RWPE1 (cell line): ENCODE results near the gene DOK6.
"Not testable (repeated sequence)": the region's sequence is repeated elsewhere in the genome, so short reads cannot be mapped to it uniquely, and the experiment has no call there.

Experiments used
- CTCF ChIA-PET: fragments of 350-600 bp; sonication (Branson Sonifier 250); formaldehyde crosslinking; extraction: SDS; loops from one replicate; lab custom pipeline; 2021; lab: Yijun Ruan, JAX
- POLR2A ChIA-PET: fragments of 400-600 bp; formaldehyde crosslinking; extraction: SDS; loops from one replicate; lab custom pipeline; 2020; ENCODE audit warnings: antibody characterized with exemption; ENCODE audit not compliant: low non-redundant PET; lab: Yijun Ruan, JAX
- DNase-seq: peaks from one replicate; pipeline ENCODE4 v3.0.0; 2012; ENCODE audit warnings: low spot score
- H3K27ac ChIP-seq: fragments of 450-650 bp; 2 replicates; pipeline ENCODE4 v1.5.1; 2017
- TF ChIP-seq, protein P1 (sequence below): fragments of 450-650 bp; conservative IDR thresholded peaks from 2 replicates; pipeline ENCODE4 v1.5.1; 2017; ENCODE audit warnings: low read depth, mild to moderate bottlenecking

Gene DOK6

GRCh38 chr18:69400253-69400975, at the start of gene DOK6:
Gene DOK6 (plus strand): TSS chr18:69400888.
- TF ChIP-seq, protein P1, sequence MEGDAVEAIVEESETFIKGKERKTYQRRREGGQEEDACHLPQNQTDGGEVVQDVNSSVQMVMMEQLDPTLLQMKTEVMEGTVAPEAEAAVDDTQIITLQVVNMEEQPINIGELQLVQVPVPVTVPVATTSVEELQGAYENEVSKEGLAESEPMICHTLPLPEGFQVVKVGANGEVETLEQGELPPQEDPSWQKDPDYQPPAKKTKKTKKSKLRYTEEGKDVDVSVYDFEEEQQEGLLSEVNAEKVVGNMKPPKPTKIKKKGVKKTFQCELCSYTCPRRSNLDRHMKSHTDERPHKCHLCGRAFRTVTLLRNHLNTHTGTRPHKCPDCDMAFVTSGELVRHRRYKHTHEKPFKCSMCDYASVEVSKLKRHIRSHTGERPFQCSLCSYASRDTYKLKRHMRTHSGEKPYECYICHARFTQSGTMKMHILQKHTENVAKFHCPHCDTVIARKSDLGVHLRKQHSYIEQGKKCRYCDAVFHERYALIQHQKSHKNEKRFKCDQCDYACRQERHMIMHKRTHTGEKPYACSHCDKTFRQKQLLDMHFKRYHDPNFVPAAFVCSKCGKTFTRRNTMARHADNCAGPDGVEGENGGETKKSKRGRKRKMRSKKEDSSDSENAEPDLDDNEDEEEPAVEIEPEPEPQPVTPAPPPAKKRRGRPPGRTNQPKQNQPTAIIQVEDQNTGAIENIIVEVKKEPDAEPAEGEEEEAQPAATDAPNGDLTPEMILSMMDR: no peak
- ChIA-PET POLR2A (no interaction called here), CTCF (interaction anchor here (0.5 kb wide), 1 partner anchor 127 kb away, joined by 3 read pairs; no protein-coding TSS in a partner anchor)
- no peak within 1 kb of the TSS for H3K27ac ChIP-seq
- DNase-seq: no peak

GRCh38 chr18:69353023-69353422, 47.7 kb upstream of the DOK6 start:
- TF ChIP-seq, protein P1: no peak
- POLR2A ChIA-PET: no interaction called here
- no peak for DNase-seq
- CTCF ChIA-PET: no interaction called here
- no peak overlapping the region for H3K27ac ChIP-seq

DNA sequence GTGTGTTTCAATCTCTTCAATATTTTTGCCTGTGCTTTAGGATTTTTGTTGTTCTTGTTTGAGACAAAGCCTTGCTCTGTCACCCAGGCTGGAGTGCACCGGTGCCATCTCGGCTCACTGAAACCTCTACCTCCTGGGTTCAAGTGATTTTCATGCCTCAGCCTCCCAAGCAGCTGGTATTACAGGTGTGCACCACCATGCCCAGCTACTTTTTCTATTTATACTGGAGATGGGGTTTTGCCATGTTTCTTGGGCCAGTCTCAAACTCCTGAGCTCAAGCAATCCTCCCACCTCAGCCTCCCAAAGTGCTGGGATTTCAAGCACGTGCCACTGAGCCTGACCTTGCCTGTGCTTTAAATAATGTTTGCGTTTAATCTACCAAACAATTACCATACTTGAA, 43.1 kb upstream of the DOK6 start:
- no peak overlapping the region for H3K27ac ChIP-seq
- DNase-seq: no peak
- TF ChIP-seq, protein P1: no peak
- CTCF ChIA-PET: no interaction called here
- POLR2A ChIA-PET: no interaction called here

DNA sequence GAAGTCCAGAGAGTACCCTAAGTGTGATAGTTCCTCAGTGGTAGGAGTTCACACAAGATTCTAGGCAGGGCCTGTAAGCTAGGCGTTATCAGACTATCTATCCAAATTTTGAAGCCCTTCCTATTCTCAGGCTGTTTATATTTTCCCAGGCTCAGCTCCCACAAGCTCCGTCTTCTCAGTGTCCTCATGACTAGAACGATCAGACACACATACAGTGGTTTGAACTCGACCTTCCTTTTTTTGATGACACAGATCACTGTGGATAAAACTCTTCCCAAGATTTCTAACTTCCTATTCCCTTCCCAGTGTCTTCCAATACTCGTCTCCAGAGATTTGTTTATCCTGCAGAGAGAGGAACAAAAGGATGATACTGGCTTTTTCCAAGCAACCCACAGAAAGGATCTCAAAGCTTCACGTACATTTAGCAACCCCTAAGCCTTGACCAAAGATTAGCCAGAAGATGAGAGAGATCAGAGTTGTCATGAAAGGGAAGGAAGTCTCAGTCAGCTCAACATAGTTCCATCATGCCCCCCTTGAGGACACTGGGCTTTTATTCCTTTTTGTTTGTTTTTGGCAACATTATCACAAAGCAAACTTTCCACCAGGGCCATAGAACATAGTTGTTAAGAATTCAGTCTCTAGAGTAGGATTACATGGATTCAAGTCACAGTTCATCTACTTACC, 42.3 kb upstream of the DOK6 start:
- DNase-seq: no peak
- H3K27ac ChIP-seq: no peak overlapping the region
- CTCF ChIA-PET: no interaction called here
- TF ChIP-seq, protein P1: no peak
- POLR2A ChIA-PET: no interaction called here

- DNase-seq, CTCF ChIA-PET, H3K27ac ChIP-seq, POLR2A ChIA-PET: not testable (repeated sequence)
These were observed 40.9 kb upstream of the DOK6 start for GRCh38 chr18:69359768-69360167.

- CTCF ChIA-PET: no interaction called here
- H3K27ac ChIP-seq: no peak overlapping the region
- POLR2A ChIA-PET: no interaction called here
- TF ChIP-seq, protein P1: no peak
- DNase-seq: no peak
These were observed 35.8 kb upstream of the DOK6 start for GRCh38 chr18:69364930-69365329.

DNA sequence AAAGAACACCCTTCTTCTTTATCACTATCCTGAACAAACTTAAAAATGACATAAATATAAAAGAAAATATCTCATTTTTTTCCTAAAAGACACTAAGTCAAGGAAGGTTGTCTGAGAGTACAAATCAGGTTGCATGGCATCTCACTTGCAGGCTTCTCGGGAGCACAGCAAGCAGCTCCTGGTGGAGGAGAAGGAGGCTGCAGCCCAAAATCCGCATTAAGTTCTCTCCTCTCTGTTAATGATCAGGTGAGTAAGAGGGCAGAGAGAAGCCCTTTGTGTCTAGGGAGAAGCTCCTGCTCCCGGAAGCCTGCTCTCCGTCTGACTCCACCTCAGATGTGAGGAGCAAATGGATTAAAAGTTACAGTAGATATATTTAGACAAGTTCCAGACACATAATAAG, 35.0 kb upstream of the DOK6 start:
- ChIA-PET POLR2A (no interaction called here), CTCF (no interaction called here)
- no peak for DNase-seq
- H3K27ac ChIP-seq: no peak overlapping the region
- TF ChIP-seq, protein P1: no peak
